GM19099 (cell line): ENCODE data around the gene AUTS2.

ENCODE experiments used
- POLR2A ChIP-seq: IDR thresholded peaks from 3 replicates; pipeline ENCODE4 v1.6.1; 2011; ENCODE audit warnings: low read depth; ENCODE audit not compliant: insufficient read length; ENCODE audit errors: extremely low read depth

Gene AUTS2

GRCh38 chr7:70319057-70319456 lies 720.8 kb downstream of the AUTS2 start:
- TF ChIP-seq POLR2A = no peak

GRCh38 chr7:70321016-70321590 lies 722.8 kb downstream of the AUTS2 start:
- no peak for TF ChIP-seq POLR2A

- TF ChIP-seq POLR2A = no peak
Observed at GRCh38 chr7:70322856-70323255, 724.6 kb downstream of the AUTS2 start.

GRCh38 chr7:70325509-70326101 lies 727.3 kb downstream of the AUTS2 start:
- TF ChIP-seq POLR2A = no peak

- TF ChIP-seq POLR2A = no peak
Observed at GRCh38 chr7:70334295-70334694, 736.0 kb downstream of the AUTS2 start.

- TF ChIP-seq POLR2A = no peak
Observed at GRCh38 chr7:70334871-70335270, 736.6 kb downstream of the AUTS2 start.

- TF ChIP-seq POLR2A = no peak
Observed at GRCh38 chr7:70336536-70336935, 738.3 kb downstream of the AUTS2 start.

- no peak for TF ChIP-seq POLR2A
Observed at GRCh38 chr7:70338015-70338414, 739.7 kb downstream of the AUTS2 start.

- TF ChIP-seq POLR2A = no peak
Observed at GRCh38 chr7:70340236-70340635, 742.0 kb downstream of the AUTS2 start.

- TF ChIP-seq POLR2A = no peak
Observed at GRCh38 chr7:70341446-70341845, 743.2 kb downstream of the AUTS2 start.

- TF ChIP-seq POLR2A = no peak
Observed at GRCh38 chr7:70343519-70343918, 745.2 kb downstream of the AUTS2 start.

GRCh38 chr7:70344726-70345125 lies 746.5 kb downstream of the AUTS2 start:
- TF ChIP-seq POLR2A = no peak

- TF ChIP-seq POLR2A = no peak
Observed at GRCh38 chr7:70346844-70347462, 748.7 kb downstream of the AUTS2 start.

- TF ChIP-seq POLR2A = no peak
Observed at GRCh38 chr7:70347463-70348254, 749.4 kb downstream of the AUTS2 start.

GRCh38 chr7:70349031-70349430 lies 750.8 kb downstream of the AUTS2 start:
- TF ChIP-seq POLR2A = no peak

GRCh38 chr7:70349819-70350218 lies 751.5 kb downstream of the AUTS2 start:
- TF ChIP-seq POLR2A = no peak

GRCh38 chr7:70352088-70352487 lies 753.8 kb downstream of the AUTS2 start:
- no peak for TF ChIP-seq POLR2A

GRCh38 chr7:70352906-70353305 lies 754.6 kb downstream of the AUTS2 start:
- TF ChIP-seq POLR2A = no peak
